Kidney (tissue), 14 donors: Measurements from ENCODE around the gene PTPRK. TPM values are rescaled to one million over a fixed set of nuclear protein-coding genes. Genes with fewer than 3 reads are reported as not detected.
A peak's percentile ranks its signal among the peaks of the same experiment; 100 is the strongest.

ENCODE experiments used
- DNase-seq, 5 donors: peaks; one replicate each; pipeline ENCODE4 v3.0.0-alpha.2; 2013 to 2020
- FAIRE-seq: peaks from 2 replicates; lab custom pipeline; 2012; peaks lifted over from hg19 to GRCh38; lab: Jason Lieb, UNC
- H3K27ac ChIP-seq, 2 donors: one replicate each; pipeline ENCODE4 v1.7.0; 2013; ENCODE audit warnings: low read depth in 2 of 2, low read length in 2 of 2, inconsistent platforms in 1 of 2
- H3K27me3 ChIP-seq: one replicate; pipeline ENCODE4 v1.7.1; 2013; ENCODE audit warnings: low read length, inconsistent platforms; ENCODE audit not compliant: control insufficient read depth, insufficient read depth
- H3K36me3 ChIP-seq, 3 donors: one replicate each; pipeline versions ENCODE4 v1.7.0 to v1.7.1; 2013; ENCODE audit warnings: low read length in 3 of 3, control low read depth in 1 of 3, inconsistent platforms in 1 of 3; ENCODE audit not compliant: insufficient read depth in 3 of 3, control insufficient read depth in 2 of 3
- H3K4me1 ChIP-seq, 3 donors: one replicate each; pipeline versions ENCODE4 v1.7.0 to v1.7.1; 2013; ENCODE audit warnings: low read length in 3 of 3, inconsistent platforms in 1 of 3, low read depth in 1 of 3; ENCODE audit not compliant: control insufficient read depth in 2 of 3, insufficient read depth in 2 of 3
- H3K4me3 ChIP-seq, 3 donors: one replicate each; pipeline versions ENCODE4 v1.7.0 to v1.8.1; 2013; ENCODE audit warnings: low read length in 3 of 3, control low read depth in 1 of 3, inconsistent platforms in 1 of 3
- H3K9ac ChIP-seq, 3 donors: one replicate each; pipeline versions ENCODE4 v1.7.0 to v1.7.1; 2013; ENCODE audit warnings: low read length in 3 of 3, control low read depth in 1 of 3, inconsistent platforms in 1 of 3
- H3K9me3 ChIP-seq, 3 donors: one replicate each; pipeline versions ENCODE4 v1.7.0 to v1.7.1; 2013; ENCODE audit warnings: low read length in 3 of 3, control low read depth in 1 of 3, inconsistent platforms in 1 of 3; ENCODE audit not compliant: control insufficient read depth in 2 of 3, insufficient read depth in 1 of 3
- intact Hi-C: fragments of 100-400 bp; cut with DNase I; formaldehyde crosslinking; loops from one replicate; pipeline ENCODE4 v1.11.1; 2022
- polyA plus RNA-seq: library from polyadenylated mRNA; stranded (reverse); fragments of 350-450 nt; fragmentation: Illumina TruSeq; extraction: RNeasy Lipid Tissue Mini Kit (QIAGEN cat#74804); gene quantifications from one replicate; pipeline ENCODE4 v1.2.3, GENCODE V29; 2014; ENCODE audit warnings: low read depth, low replicate concordance; ENCODE audit not compliant: insufficient read depth
- total RNA-seq: library from RNA; stranded (reverse); fragmentation: NEBNext Ultra II Directional; extraction: Animal tissue kit (Norgen Biotek cat#: 25700); gene quantifications from one replicate; pipeline ENCODE4 v1.2.1, GENCODE V29; 2021
- TF ChIP-seq, protein P1 (sequence below): IDR thresholded peaks from 3 replicates; pipeline ENCODE4 v1.5.1; 2012; ENCODE audit warnings: mild to moderate bottlenecking, moderate library complexity, borderline replicate concordance; ENCODE audit not compliant: insufficient read depth; ENCODE audit errors: extremely low read depth
- donor health status: control.
- donor health status: control.
- donor health status: control.
- donor health status: control.
- donor health status: control.
- donor health status: DM: yes; HTN: yes; CAD: no.
- donor health status: Normal renal cell carcinoma (clear cell type).

Gene PTPRK
- total and polyA plus RNA-seq, 2 donors from 2014 or later = 9.2 to 72.8 TPM

DNA sequence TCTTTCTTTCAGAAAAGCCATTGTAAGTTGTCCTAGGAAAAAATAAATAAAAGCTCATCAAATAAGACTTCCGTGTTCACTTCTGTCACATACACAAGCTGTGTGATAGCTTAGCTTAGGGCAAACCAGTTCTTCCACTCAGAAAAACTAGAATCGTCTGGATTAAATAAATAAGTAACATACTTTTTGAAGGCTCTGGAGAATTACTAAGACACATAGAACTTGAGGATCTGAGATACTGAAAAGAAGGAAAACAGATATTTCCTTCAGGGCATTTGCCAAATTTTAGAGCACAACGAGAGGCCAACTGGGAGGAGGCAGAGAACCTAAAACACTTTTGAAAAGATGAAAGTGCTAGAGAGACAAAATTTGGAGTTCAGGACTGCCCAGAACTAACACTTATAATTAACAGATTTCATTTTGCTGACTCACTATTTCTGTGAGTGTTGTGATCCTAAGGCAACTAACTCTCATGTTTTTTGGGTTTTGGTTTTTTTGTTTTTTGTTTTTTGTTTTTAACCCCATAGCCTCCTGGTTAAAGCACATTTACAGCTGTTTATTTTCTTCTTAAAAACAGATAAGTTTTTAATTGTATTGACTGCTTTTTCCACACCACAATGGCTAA lies 580.8 kb downstream of the PTPRK start:
- Histone ChIP-seq H3K27me3 (no peaks in the 10 kb centered on the region), H3K4me1 (no peaks in the 10 kb centered on the region), H3K4me3 (no peak overlapping the region), H3K9ac (no peak overlapping the region), H3K36me3 (no peaks in the 10 kb centered on the region), H3K27ac (no peak overlapping the region), H3K9me3 (no peaks in the 10 kb centered on the region)
- DNase-seq (peak in 2 of 5 donors; percentile 16 to 25), FAIRE-seq (peak; percentile 50)
- intact Hi-C loops = no loop called here
- TF ChIP-seq, protein P1, sequence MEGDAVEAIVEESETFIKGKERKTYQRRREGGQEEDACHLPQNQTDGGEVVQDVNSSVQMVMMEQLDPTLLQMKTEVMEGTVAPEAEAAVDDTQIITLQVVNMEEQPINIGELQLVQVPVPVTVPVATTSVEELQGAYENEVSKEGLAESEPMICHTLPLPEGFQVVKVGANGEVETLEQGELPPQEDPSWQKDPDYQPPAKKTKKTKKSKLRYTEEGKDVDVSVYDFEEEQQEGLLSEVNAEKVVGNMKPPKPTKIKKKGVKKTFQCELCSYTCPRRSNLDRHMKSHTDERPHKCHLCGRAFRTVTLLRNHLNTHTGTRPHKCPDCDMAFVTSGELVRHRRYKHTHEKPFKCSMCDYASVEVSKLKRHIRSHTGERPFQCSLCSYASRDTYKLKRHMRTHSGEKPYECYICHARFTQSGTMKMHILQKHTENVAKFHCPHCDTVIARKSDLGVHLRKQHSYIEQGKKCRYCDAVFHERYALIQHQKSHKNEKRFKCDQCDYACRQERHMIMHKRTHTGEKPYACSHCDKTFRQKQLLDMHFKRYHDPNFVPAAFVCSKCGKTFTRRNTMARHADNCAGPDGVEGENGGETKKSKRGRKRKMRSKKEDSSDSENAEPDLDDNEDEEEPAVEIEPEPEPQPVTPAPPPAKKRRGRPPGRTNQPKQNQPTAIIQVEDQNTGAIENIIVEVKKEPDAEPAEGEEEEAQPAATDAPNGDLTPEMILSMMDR = no peak

DNA sequence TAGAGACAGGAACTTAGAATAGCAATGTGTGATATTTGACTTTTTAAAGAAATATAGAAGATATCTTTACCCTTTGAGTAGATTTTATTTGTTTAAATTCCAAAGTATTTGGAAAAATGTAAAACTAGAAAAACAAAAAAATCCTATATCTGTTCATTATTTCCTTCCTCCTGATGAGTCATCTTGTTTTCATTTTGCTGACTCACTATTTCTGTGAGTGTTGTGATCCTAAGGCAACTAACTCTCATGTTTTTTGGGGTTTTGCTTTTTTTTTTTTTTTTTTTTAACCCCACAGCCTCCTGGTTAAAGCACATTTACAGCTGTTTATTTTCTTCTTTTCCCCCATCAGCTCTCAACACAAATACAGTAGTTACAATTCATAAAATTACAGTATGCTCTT lies 581.7 kb downstream of the PTPRK start:
- no peaks in the 10 kb centered on the region for H3K4me1 ChIP-seq
- no peak overlapping the region for H3K27ac ChIP-seq
- no peak overlapping the region for H3K9ac ChIP-seq
- H3K4me3 ChIP-seq = no peak overlapping the region
- H3K9me3 ChIP-seq = no peaks in the 10 kb centered on the region
- intact Hi-C loops = no loop called here
- no peaks in the 10 kb centered on the region for H3K36me3 ChIP-seq
- H3K27me3 ChIP-seq = no peaks in the 10 kb centered on the region
- FAIRE-seq = no peak
- peak in 1 of 5 donors; percentile 8 for DNase-seq
- TF ChIP-seq, protein P1 = no peak

DNA sequence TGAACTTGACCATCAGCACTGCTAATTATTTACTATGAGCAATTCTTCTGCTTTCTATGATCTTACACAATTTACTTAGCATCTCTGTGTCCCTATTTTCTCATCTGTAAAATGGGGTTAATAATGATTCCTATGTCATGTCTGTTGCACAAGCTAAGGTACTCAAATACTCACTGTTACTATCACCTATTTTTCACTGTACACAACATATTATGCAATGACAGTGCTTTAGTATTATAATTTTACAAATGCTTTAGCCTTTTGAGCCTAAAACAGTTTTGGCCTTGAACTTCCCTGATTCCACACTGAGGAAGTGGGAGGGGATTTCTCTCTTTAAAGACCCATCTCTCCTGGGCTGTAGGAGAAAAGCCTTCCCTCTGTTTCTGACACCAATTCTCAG lies 582.7 kb downstream of the PTPRK start:
- no peak for FAIRE-seq
- H3K9me3 ChIP-seq = peaks cover 0 to 6% (median 0%) of the 10 kb centered on the region in 3 donors

More for the DNA sequence above, 582.7 kb downstream of the PTPRK start:
- Histone ChIP-seq H3K27me3 (no peaks in the 10 kb centered on the region), H3K4me1 (no peaks in the 10 kb centered on the region), H3K36me3 (no peaks in the 10 kb centered on the region), H3K27ac (no peak overlapping the region), H3K9ac (no peak overlapping the region), H3K4me3 (no peak overlapping the region)
- intact Hi-C loops = no loop called here
- DNase-seq = no peak
- TF ChIP-seq, protein P1 = no peak
